Heart left ventricle (tissue), 13 donors: ENCODE measurements around the gene ALG1.

Experiments
- CTCF ChIP-seq, 12 donors: fragments of 200-600 bp; sonication (generic) in 4 of 12; IDR thresholded peaks; one replicate each; pipeline versions ENCODE4 v1.5.0 to v1.8.0; 2018 to 2022; ENCODE audit warnings: antibody characterized with exemption in 12 of 12, mild to moderate bottlenecking in 5 of 12
- POLR2A ChIP-seq, 2 donors: fragments of 450-650 bp; IDR thresholded peaks; one replicate each; pipeline ENCODE4 v1.6.1; 2017; ENCODE audit warnings: antibody characterized with exemption in 2 of 2, mild to moderate bottlenecking in 2 of 2, moderate library complexity in 2 of 2
- donor health status: ischemic (EF 13 %, LVEDD 7.1; RV severe dilation, severe dysfunction).
- donor health status: DM: no; HTN: yes; CAD: no.
- donor health status: DM: no; HTN: no; CAD: no.
- donor health status: ischemic (EF 25% LVEDD 6.9; RV normal size, moderate dysfunction).
- donor health status: ischemic (EF 25% LVEDD 5.7; RV mildly dilated, moderate dysfunction).
- donor health status: ischemic (EF 35%, LVEDD 5.7; RV mildly dilated, moderate dysfunction).
- donor health status: nonischemic (EF 11% LVEDD 7.7; RV severe dilation, severe dysfunction).
- donor health status: DM: yes; HTN: yes; CAD: no.
- donor health status: PGD.
- donor health status: ischemic (EF 29% LVEDD 5.4; RV normal size, mild dysfunction).
- donor health status: nonischemic (EF 23%, LVEDD 6.1; RV moderate dilation, normal function).

- TF ChIP-seq CTCF (IDR thresholded peaks at IDR 0.05) (no peak), POLR2A (IDR thresholded peaks at IDR 0.05) (no peak)
Observed at GRCh38 chr16:5071341-5071680, 332 bp upstream of the ALG1 start.
